HL-60 (cell line): Measurements from ENCODE around the gene HEPACAM.

Experiments used
- GABPA ChIP-seq: IDR thresholded peaks from 2 replicates; pipeline ENCODE4 v1.6.1; 2012; ENCODE audit warnings: low read depth
- POLR2AphosphoS5 ChIP-seq: IDR thresholded peaks from 2 replicates; pipeline ENCODE4 v1.6.1; 2012; ENCODE audit warnings: low read depth
- REST ChIP-seq: IDR thresholded peaks from 2 replicates; pipeline ENCODE4 v1.6.1; 2012; ENCODE audit warnings: low read depth; ENCODE audit not compliant: insufficient replicate concordance
- SPI1 ChIP-seq: IDR thresholded peaks from 2 replicates; pipeline ENCODE4 v1.6.1; 2012; ENCODE audit warnings: low read depth, mild to moderate bottlenecking, borderline replicate concordance
- TF ChIP-seq, protein P1 (sequence below): IDR thresholded peaks from one replicate; pipeline ENCODE4 v1.5.1; 2011; ENCODE audit warnings: low read length, control low read depth, inconsistent platforms; ENCODE audit not compliant: insufficient read depth

GRCh38 chr11:124983674-124984511, 48.0 kb upstream of the HEPACAM start:
- no peak for TF ChIP-seq GABPA
- TF ChIP-seq, protein P1, sequence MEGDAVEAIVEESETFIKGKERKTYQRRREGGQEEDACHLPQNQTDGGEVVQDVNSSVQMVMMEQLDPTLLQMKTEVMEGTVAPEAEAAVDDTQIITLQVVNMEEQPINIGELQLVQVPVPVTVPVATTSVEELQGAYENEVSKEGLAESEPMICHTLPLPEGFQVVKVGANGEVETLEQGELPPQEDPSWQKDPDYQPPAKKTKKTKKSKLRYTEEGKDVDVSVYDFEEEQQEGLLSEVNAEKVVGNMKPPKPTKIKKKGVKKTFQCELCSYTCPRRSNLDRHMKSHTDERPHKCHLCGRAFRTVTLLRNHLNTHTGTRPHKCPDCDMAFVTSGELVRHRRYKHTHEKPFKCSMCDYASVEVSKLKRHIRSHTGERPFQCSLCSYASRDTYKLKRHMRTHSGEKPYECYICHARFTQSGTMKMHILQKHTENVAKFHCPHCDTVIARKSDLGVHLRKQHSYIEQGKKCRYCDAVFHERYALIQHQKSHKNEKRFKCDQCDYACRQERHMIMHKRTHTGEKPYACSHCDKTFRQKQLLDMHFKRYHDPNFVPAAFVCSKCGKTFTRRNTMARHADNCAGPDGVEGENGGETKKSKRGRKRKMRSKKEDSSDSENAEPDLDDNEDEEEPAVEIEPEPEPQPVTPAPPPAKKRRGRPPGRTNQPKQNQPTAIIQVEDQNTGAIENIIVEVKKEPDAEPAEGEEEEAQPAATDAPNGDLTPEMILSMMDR, result no peak
- no peak for TF ChIP-seq POLR2AphosphoS5
- TF ChIP-seq REST, result no peak
- no peak for TF ChIP-seq SPI1
